SK-N-SH (cell line): ENCODE data around the gene PYGM. TPM values are rescaled to one million over a fixed set of nuclear protein-coding genes. Genes with fewer than 3 reads are reported as not detected.

Source experiments
- CTCF ChIA-PET: fragments of 300-600, 350-600 bp; formaldehyde crosslinking; extraction: SDS; loops from one replicate; lab custom pipeline; 2021; lab: Yijun Ruan, JAX
- POLR2A ChIA-PET: fragments of 350-600 bp; sonication (Branson Sonifier 250); formaldehyde crosslinking; extraction: SDS; loops from one replicate; lab custom pipeline; 2020; ENCODE audit warnings: antibody characterized with exemption, inconsistent platforms; lab: Yijun Ruan, JAX
- DNase-seq: peaks from one replicate; pipeline ENCODE4 v3.0.0; 2012
- H2AFZ ChIP-seq: fragments of 200-600 bp; sonication (generic); 2 replicates; pipeline ENCODE4 v1.8.1; 2016; ENCODE audit warnings: antibody characterized with exemption, mild to moderate bottlenecking, low read depth
- H3F3A ChIP-seq: fragments of 200-600 bp; sonication (generic); replicated peaks from 2 replicates; pipeline ENCODE3; 2016; ENCODE audit warnings: antibody characterized with exemption, mild to moderate bottlenecking; ENCODE audit not compliant: insufficient read depth
- H3K27ac ChIP-seq, 2 experiments: fragments of 200-500 bp in 1 of 2; fragments of 200-600 bp in 1 of 2; sonication (Bioruptor generic) in 1 of 2; sonication (generic), shearing (Covaris generic) in 1 of 2; 2 replicates each; pipeline versions ENCODE4 v1.5.1 to v1.6.1; 2014 to 2016; ENCODE audit warnings: low read depth in 2 of 2, inconsistent platforms in 1 of 2, low read length in 1 of 2, mild to moderate bottlenecking in 1 of 2, mixed read lengths in 1 of 2
- H3K27me3 ChIP-seq: fragments of 200-600 bp; sonication (generic), shearing (Covaris generic); 2 replicates; pipeline ENCODE4 v1.6.1; 2016; ENCODE audit warnings: mixed run types; ENCODE audit not compliant: insufficient read depth
- H3K36me3 ChIP-seq, 2 experiments: fragments of 200-500 bp in 1 of 2; fragments of 200-600 bp in 1 of 2; sonication (Bioruptor generic) in 1 of 2; sonication (generic) in 1 of 2; replicated peaks in 1 of 2; 2 replicates each; pipeline versions ENCODE3 to v1.5.1; 2014 to 2016; ENCODE audit warnings: low read length in 1 of 2, mild to moderate bottlenecking in 1 of 2; ENCODE audit not compliant: insufficient read depth in 2 of 2, control insufficient read depth in 1 of 2
- H3K4me1 ChIP-seq, 2 experiments: fragments of 200-500 bp in 1 of 2; fragments of 200-600 bp in 1 of 2; sonication (Bioruptor generic) in 1 of 2; sonication (generic), shearing (Covaris generic) in 1 of 2; 2 replicates each; pipeline versions ENCODE4 v1.5.1 to v1.6.1; 2014 to 2016; ENCODE audit warnings: low read depth in 1 of 2, low read length in 1 of 2, mixed run types in 1 of 2; ENCODE audit not compliant: insufficient read depth in 2 of 2, control insufficient read depth in 1 of 2
- H3K4me2 ChIP-seq: fragments of 200-600 bp; sonication (generic), shearing (Covaris generic); 2 replicates; pipeline ENCODE4 v1.6.1; 2017; ENCODE audit warnings: mixed run types
- H3K4me3 ChIP-seq, 2 experiments: fragments of 200-500 bp in 1 of 2; fragments of 200-600 bp in 1 of 2; sonication (Bioruptor generic) in 1 of 2; sonication (generic), shearing (Covaris generic) in 1 of 2; 2 replicates each; pipeline versions ENCODE4 v1.5.1 to v1.8.1; 2014 to 2016; ENCODE audit warnings: low read depth in 2 of 2, inconsistent platforms in 1 of 2, low read length in 1 of 2, mild to moderate bottlenecking in 1 of 2, mixed read lengths in 1 of 2, moderate library complexity in 1 of 2
- H3K79me2 ChIP-seq: fragments of 200-600 bp; sonication (generic); 2 replicates; pipeline ENCODE4 v1.8.1; 2017; ENCODE audit warnings: mild to moderate bottlenecking; ENCODE audit not compliant: insufficient read depth
- H3K9ac ChIP-seq: fragments of 200-600 bp; sonication (generic); 2 replicates; pipeline ENCODE4 v1.6.1; 2017; ENCODE audit warnings: mixed run types
- H3K9me2 ChIP-seq: fragments of 200-600 bp; sonication (generic); 2 replicates; pipeline ENCODE4 v1.6.1; 2017; ENCODE audit warnings: mixed run types
- H3K9me3 ChIP-seq: fragments of 200-600 bp; sonication (generic); 2 replicates; pipeline ENCODE4 v1.6.1; 2017; ENCODE audit warnings: mixed run types, mild to moderate bottlenecking, moderate library complexity
- H4K20me1 ChIP-seq: fragments of 200-600 bp; sonication (generic); 2 replicates; pipeline ENCODE4 v1.6.1; 2017; ENCODE audit warnings: mild to moderate bottlenecking, mixed run types; ENCODE audit not compliant: insufficient read depth
- CHD2 ChIP-seq: fragments of 150-350 bp; IDR thresholded peaks from 2 replicates; pipeline ENCODE4 v1.6.1; 2018; ENCODE audit warnings: low read length; ENCODE audit not compliant: partially characterized antibody
- ELF1 ChIP-seq: IDR thresholded peaks from 2 replicates; pipeline ENCODE4 v1.4.0; 2012
- EP300 ChIP-seq, 2 experiments: IDR thresholded peaks; 2 replicates each; pipeline versions ENCODE4 v1.4.0 to v1.6.1; 2012; ENCODE audit warnings: borderline replicate concordance in 1 of 2, low read depth in 1 of 2, low read length in 1 of 2
- EZH2phosphoT487 ChIP-seq: fragments of 200-600 bp; sonication (generic); IDR thresholded peaks from 2 replicates; pipeline ENCODE4 v1.6.1; 2017; ENCODE audit warnings: low read depth, mixed run types, mild to moderate bottlenecking, antibody characterized with exemption, moderate library complexity, borderline replicate concordance
- FOSL2 ChIP-seq: IDR thresholded peaks from 2 replicates; pipeline ENCODE4 v1.4.0; 2012; ENCODE audit warnings: low read depth, mild to moderate bottlenecking, moderate library complexity, borderline replicate concordance
- FOXJ3 ChIP-seq: sonication (generic); formaldehyde crosslinking; IDR thresholded peaks from 2 replicates; pipeline ENCODE4 v1.5.1; 2020; ENCODE audit warnings: mild to moderate bottlenecking, missing genetic modification reagents
- GABPA ChIP-seq: IDR thresholded peaks from 2 replicates; pipeline ENCODE4 v1.4.0; 2012; ENCODE audit warnings: low read depth, mild to moderate bottlenecking
- GATA2 ChIP-seq: sonication (generic); formaldehyde crosslinking; IDR thresholded peaks from 2 replicates; pipeline ENCODE4 v1.5.0; 2020; ENCODE audit warnings: mild to moderate bottlenecking, missing genetic modification reagents
- JUND ChIP-seq: IDR thresholded peaks from 2 replicates; pipeline ENCODE4 v1.4.0; 2012
- MEF2A ChIP-seq: IDR thresholded peaks from 2 replicates; pipeline ENCODE4 v1.4.0; 2012; ENCODE audit warnings: low read depth, borderline replicate concordance
- MXI1 ChIP-seq: IDR thresholded peaks from 2 replicates; pipeline ENCODE4 v1.6.1; 2012; ENCODE audit warnings: mild to moderate bottlenecking, low read depth, low read length, improper control_type of control experiment
- NRF1 ChIP-seq: IDR thresholded peaks from 2 replicates; pipeline ENCODE4 v1.6.1; 2012; ENCODE audit warnings: low read depth, mild to moderate bottlenecking, low read length
- PBX3 ChIP-seq: IDR thresholded peaks from 2 replicates; pipeline ENCODE4; 2012
- RAD21 ChIP-seq: IDR thresholded peaks from 2 replicates; pipeline ENCODE4 v1.6.1; 2012; ENCODE audit warnings: mild to moderate bottlenecking, low read length
- RCOR1 ChIP-seq: fragments of 150-350 bp; IDR thresholded peaks from 2 replicates; pipeline ENCODE4 v1.6.1; 2017; ENCODE audit warnings: antibody characterized with exemption, low read length
- REST ChIP-seq: IDR thresholded peaks from 2 replicates; pipeline ENCODE4 v1.6.1; 2012; ENCODE audit warnings: mild to moderate bottlenecking, low read depth, low read length, moderate library complexity
- RXRA ChIP-seq: IDR thresholded peaks from 2 replicates; pipeline ENCODE4 v1.4.0; 2012; ENCODE audit warnings: low read depth, mild to moderate bottlenecking, borderline replicate concordance
- SIN3A ChIP-seq: IDR thresholded peaks from 2 replicates; pipeline ENCODE4 v1.6.1; 2012; ENCODE audit warnings: low read depth, mild to moderate bottlenecking, low read length, moderate library complexity, borderline replicate concordance
- USF1 ChIP-seq: IDR thresholded peaks from 2 replicates; pipeline ENCODE4 v1.4.0; 2012; ENCODE audit warnings: low read depth, borderline replicate concordance
- YY1 ChIP-seq: IDR thresholded peaks from 2 replicates; pipeline ENCODE4 v1.4.0; 2012; ENCODE audit warnings: low read depth, mild to moderate bottlenecking
- WGBS: methylation state at CpG from one replicate; pipeline ENCODE4 v1.1.6; 2017; ENCODE audit warnings: low lambda C conversion rate; 5-methylcytosine and 5-hydroxymethylcytosine counted together
- polyA plus RNA-seq, 3 experiments: library from polyadenylated mRNA; depleted of rRNA; stranded (reverse); fragments of >200 nt; gene quantifications; 2 replicates each; pipeline ENCODE4 v1.2.3, GENCODE V29; 2012
- TF ChIP-seq, protein P1 (sequence below): fragments of 150-350 bp; IDR thresholded peaks from 2 replicates; pipeline ENCODE4 v1.6.1; 2017; ENCODE audit warnings: antibody characterized with exemption, low read length, low read depth, borderline replicate concordance
- TF ChIP-seq, protein P2 (sequence below): fragments of 150-350 bp; IDR thresholded peaks from 2 replicates; pipeline ENCODE4 v1.6.1; 2016; ENCODE audit warnings: mild to moderate bottlenecking, low read depth, low read length
- TF ChIP-seq, protein P3 (sequence below): fragments of 200-600 bp; sonication (generic); IDR thresholded peaks from 2 replicates; pipeline ENCODE4 v1.6.1; 2017; ENCODE audit warnings: antibody characterized with exemption, mild to moderate bottlenecking, moderate library complexity

Gene PYGM
- polyA plus RNA-seq, 1 of the 3 experiments (the other 2 are of a cell fraction): 0.08 TPM

DNA sequence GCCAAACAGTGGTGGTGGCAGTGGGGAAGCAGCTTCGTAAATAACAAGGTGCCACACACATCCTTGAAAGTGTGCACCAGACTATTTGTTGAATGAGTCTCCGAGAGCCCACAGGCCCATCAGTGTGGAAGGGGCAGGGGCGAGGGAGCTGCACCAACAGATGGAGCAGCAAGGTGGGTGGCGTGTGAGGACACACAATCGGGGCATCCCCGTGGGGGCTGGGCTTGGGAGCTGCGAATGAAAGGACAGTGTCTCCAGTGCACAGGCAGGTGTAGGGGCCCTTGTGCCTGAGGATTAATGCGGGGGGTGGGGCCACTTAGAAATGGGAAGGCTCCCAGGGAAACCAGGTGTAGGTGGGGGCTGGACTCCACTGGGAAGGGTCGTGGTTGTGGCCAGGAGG lies 39.6 kb downstream of the PYGM start (continued):
- no peak for TF ChIP-seq REST
- TF ChIP-seq ELF1: no peak
- no peak for TF ChIP-seq RXRA
- no peak for TF ChIP-seq CHD2

- Histone ChIP-seq H3K79me2 (no peaks in the 10 kb centered on the region), H3K9me3 (no peaks in the 10 kb centered on the region), H2AFZ (no peak overlapping the region), H3K4me3 (no peak overlapping the region), H3K9me2 (no peaks in the 10 kb centered on the region), H3K4me2 (no peak overlapping the region), H3K36me3 (no peaks in the 10 kb centered on the region), H3K27me3 (peaks cover 13% of the 10 kb centered on the region), H3K4me1 (peaks cover 0 to 51% of the 10 kb centered on the region in 2 experiments; a peak in 1 of 4 replicates), H3K27ac (no peak overlapping the region), H3F3A (peaks cover 3% of the 10 kb centered on the region), H4K20me1 (no peaks in the 10 kb centered on the region), H3K9ac (no peak overlapping the region)
- WGBS: 49% methylated on average over 10 of the region's 10 CpGs
- no peak for TF ChIP-seq RXRA
- no peak for TF ChIP-seq FOSL2
- TF ChIP-seq, protein P1, sequence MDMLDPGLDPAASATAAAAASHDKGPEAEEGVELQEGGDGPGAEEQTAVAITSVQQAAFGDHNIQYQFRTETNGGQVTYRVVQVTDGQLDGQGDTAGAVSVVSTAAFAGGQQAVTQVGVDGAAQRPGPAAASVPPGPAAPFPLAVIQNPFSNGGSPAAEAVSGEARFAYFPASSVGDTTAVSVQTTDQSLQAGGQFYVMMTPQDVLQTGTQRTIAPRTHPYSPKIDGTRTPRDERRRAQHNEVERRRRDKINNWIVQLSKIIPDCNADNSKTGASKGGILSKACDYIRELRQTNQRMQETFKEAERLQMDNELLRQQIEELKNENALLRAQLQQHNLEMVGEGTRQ: no peak
- no peak for TF ChIP-seq GABPA
- TF ChIP-seq MXI1: no peak
- no peak for TF ChIP-seq GATA2
- no peak for TF ChIP-seq USF1
- TF ChIP-seq EZH2phosphoT487: no peak
- TF ChIP-seq EP300 (IDR thresholded peaks at IDR 0.05; ENCODE audit: borderline replicate concordance in 1 of 2, low read depth in 1 of 2, low read length in 1 of 2): no peak
- TF ChIP-seq NRF1: no peak
- TF ChIP-seq, protein P2, sequence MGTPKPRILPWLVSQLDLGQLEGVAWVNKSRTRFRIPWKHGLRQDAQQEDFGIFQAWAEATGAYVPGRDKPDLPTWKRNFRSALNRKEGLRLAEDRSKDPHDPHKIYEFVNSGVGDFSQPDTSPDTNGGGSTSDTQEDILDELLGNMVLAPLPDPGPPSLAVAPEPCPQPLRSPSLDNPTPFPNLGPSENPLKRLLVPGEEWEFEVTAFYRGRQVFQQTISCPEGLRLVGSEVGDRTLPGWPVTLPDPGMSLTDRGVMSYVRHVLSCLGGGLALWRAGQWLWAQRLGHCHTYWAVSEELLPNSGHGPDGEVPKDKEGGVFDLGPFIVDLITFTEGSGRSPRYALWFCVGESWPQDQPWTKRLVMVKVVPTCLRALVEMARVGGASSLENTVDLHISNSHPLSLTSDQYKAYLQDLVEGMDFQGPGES: no peak
- TF ChIP-seq MEF2A: no peak
- no peak for TF ChIP-seq JUND
- TF ChIP-seq SIN3A: no peak
- TF ChIP-seq, protein P3, sequence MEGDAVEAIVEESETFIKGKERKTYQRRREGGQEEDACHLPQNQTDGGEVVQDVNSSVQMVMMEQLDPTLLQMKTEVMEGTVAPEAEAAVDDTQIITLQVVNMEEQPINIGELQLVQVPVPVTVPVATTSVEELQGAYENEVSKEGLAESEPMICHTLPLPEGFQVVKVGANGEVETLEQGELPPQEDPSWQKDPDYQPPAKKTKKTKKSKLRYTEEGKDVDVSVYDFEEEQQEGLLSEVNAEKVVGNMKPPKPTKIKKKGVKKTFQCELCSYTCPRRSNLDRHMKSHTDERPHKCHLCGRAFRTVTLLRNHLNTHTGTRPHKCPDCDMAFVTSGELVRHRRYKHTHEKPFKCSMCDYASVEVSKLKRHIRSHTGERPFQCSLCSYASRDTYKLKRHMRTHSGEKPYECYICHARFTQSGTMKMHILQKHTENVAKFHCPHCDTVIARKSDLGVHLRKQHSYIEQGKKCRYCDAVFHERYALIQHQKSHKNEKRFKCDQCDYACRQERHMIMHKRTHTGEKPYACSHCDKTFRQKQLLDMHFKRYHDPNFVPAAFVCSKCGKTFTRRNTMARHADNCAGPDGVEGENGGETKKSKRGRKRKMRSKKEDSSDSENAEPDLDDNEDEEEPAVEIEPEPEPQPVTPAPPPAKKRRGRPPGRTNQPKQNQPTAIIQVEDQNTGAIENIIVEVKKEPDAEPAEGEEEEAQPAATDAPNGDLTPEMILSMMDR: no peak
- no peak for TF ChIP-seq FOXJ3
- TF ChIP-seq PBX3: no peak
- TF ChIP-seq RCOR1: no peak
- no peak for TF ChIP-seq RAD21
- no peak for TF ChIP-seq YY1
- ChIA-PET POLR2A (no interaction called here), CTCF (interaction anchor here (1.6 to 7.1 kb wide), 3 partner anchors 8 to 30 kb away, joined by 3 to 68 read pairs (median 20); partner anchors contain the start of gene RASGRP2)
- no peak for DNase-seq
Measured at GRCh38 chr11:64719406-64719805, 40.4 kb downstream of the PYGM start.
